GM23338 (cell line): Measurements from ENCODE around the gene PARVA.

ENCODE experiments used
- EZH2 ChIP-seq: fragments of 200-600 bp; sonication (generic); IDR thresholded peaks from one replicate; pipeline ENCODE4 v1.8.0; 2017; ENCODE audit warnings: antibody characterized with exemption, mild to moderate bottlenecking, low read depth; ENCODE audit not compliant: unreplicated experiment
- EZH2phosphoT487 ChIP-seq: fragments of 200-600 bp; sonication (generic); IDR thresholded peaks from one replicate; pipeline ENCODE4 v1.8.1; 2018; ENCODE audit warnings: antibody characterized with exemption; ENCODE audit not compliant: unreplicated experiment
- JUNB ChIP-seq: IDR thresholded peaks from one replicate; pipeline ENCODE4 v1.6.1; 2016; ENCODE audit warnings: antibody characterized with exemption; ENCODE audit not compliant: unreplicated experiment
- POLR2AphosphoS5 ChIP-seq: IDR thresholded peaks from 2 replicates; pipeline ENCODE4 v1.6.1; 2016; ENCODE audit warnings: antibody characterized with exemption, low read depth
- TF ChIP-seq, protein P1 (sequence below), 2 experiments: fragments of 200-600 bp in 1 of 2; sonication (generic) in 1 of 2; conservative IDR thresholded peaks; 2 replicates each; pipeline versions ENCODE4 v1.5.1 to v1.6.1; 2016 to 2017; ENCODE audit warnings: antibody characterized with exemption in 2 of 2, low read depth in 2 of 2, mild to moderate bottlenecking in 2 of 2, moderate library complexity in 1 of 2
- TF ChIP-seq, protein P2 (sequence below): IDR thresholded peaks from one replicate; pipeline ENCODE4 v1.6.1; 2018; ENCODE audit warnings: antibody characterized with exemption; ENCODE audit not compliant: unreplicated experiment

DNA sequence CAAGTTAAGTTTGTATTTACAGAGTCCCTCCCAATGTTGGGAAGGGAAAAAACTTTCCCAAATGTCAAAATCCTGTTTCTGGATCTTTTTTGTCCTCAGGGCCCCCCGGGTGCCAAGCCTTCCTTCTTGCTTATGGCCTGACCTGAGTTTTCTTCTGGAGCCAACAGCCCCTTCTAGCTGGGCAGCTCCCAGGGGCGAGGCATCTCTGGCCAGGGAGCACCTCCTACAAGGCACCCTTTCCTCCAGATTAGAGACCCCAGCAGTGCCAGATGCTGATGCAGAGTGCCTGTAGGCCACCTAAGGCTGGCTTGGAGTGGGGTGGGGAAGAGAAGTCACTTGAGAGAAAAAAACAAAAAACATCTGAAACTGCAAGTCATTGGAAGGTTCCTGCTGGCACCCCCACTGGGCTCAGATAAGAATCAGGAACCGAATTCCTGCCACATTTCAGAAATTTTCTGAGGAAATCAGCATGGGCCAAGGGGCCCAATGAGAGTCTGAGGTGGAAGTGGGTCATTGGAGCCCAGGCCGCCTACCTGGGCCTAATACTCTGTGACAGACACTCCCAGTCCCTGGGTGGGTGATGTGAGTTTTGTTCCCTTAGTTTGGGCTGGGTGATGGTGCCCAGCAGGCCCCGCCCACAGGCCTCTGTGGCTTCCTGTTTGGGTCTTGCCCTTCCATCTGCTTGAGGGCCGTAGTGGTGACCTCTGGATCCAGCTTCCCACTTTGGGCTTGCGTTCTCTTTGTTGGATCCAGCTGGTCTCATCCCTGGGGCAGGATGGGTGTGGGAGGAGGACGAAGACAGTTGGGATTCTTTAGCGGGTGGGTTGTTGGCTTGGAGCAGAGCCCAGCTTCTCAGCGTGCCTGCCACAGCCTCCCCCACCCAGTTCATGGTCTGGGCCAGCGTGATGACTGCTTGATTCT, 40.6 kb downstream of the PARVA start:
- TF ChIP-seq, protein P1, sequence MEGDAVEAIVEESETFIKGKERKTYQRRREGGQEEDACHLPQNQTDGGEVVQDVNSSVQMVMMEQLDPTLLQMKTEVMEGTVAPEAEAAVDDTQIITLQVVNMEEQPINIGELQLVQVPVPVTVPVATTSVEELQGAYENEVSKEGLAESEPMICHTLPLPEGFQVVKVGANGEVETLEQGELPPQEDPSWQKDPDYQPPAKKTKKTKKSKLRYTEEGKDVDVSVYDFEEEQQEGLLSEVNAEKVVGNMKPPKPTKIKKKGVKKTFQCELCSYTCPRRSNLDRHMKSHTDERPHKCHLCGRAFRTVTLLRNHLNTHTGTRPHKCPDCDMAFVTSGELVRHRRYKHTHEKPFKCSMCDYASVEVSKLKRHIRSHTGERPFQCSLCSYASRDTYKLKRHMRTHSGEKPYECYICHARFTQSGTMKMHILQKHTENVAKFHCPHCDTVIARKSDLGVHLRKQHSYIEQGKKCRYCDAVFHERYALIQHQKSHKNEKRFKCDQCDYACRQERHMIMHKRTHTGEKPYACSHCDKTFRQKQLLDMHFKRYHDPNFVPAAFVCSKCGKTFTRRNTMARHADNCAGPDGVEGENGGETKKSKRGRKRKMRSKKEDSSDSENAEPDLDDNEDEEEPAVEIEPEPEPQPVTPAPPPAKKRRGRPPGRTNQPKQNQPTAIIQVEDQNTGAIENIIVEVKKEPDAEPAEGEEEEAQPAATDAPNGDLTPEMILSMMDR (conservative IDR thresholded peaks at IDR 0.05; ENCODE audit: low read depth in 2 of 2) = no peak
- no peak for TF ChIP-seq EZH2
- no peak for TF ChIP-seq JUNB
- no peak for TF ChIP-seq POLR2AphosphoS5
- TF ChIP-seq, protein P2, sequence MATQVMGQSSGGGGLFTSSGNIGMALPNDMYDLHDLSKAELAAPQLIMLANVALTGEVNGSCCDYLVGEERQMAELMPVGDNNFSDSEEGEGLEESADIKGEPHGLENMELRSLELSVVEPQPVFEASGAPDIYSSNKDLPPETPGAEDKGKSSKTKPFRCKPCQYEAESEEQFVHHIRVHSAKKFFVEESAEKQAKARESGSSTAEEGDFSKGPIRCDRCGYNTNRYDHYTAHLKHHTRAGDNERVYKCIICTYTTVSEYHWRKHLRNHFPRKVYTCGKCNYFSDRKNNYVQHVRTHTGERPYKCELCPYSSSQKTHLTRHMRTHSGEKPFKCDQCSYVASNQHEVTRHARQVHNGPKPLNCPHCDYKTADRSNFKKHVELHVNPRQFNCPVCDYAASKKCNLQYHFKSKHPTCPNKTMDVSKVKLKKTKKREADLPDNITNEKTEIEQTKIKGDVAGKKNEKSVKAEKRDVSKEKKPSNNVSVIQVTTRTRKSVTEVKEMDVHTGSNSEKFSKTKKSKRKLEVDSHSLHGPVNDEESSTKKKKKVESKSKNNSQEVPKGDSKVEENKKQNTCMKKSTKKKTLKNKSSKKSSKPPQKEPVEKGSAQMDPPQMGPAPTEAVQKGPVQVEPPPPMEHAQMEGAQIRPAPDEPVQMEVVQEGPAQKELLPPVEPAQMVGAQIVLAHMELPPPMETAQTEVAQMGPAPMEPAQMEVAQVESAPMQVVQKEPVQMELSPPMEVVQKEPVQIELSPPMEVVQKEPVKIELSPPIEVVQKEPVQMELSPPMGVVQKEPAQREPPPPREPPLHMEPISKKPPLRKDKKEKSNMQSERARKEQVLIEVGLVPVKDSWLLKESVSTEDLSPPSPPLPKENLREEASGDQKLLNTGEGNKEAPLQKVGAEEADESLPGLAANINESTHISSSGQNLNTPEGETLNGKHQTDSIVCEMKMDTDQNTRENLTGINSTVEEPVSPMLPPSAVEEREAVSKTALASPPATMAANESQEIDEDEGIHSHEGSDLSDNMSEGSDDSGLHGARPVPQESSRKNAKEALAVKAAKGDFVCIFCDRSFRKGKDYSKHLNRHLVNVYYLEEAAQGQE = no peak
- no peak for TF ChIP-seq EZH2phosphoT487
